Gastrocnemius medialis (tissue), 4 donors: ENCODE measurements around the gene MRPL38.

Source experiments
- CTCF ChIP-seq, 5 experiments: fragments of 450-650 bp in 3 of 5; fragments of 200-600 bp in 2 of 5; sonication (generic) in 2 of 5; IDR thresholded peaks in 4 of 5; conservative IDR thresholded peaks in 1 of 5; 1 replicate in 4 of 5; 2 replicates in 1 of 5; pipeline ENCODE4 v1.5.1; 2016 to 2019; ENCODE audit warnings: antibody characterized with exemption in 5 of 5, mild to moderate bottlenecking in 3 of 5, moderate library complexity in 3 of 5
- POLR2A ChIP-seq, 2 donors: fragments of 450-650 bp; IDR thresholded peaks; one replicate each; pipeline ENCODE4 v1.6.1; 2017; ENCODE audit warnings: antibody characterized with exemption in 2 of 2, mild to moderate bottlenecking in 2 of 2, moderate library complexity in 2 of 2

- TF ChIP-seq CTCF (IDR thresholded peaks at IDR 0.05 in 4 of 5, conservative IDR thresholded peaks at IDR 0.05 in 1 of 5), result no peak
- no peak for TF ChIP-seq POLR2A (IDR thresholded peaks at IDR 0.05)
Measured at GRCh38 chr17:75932852-75933251, 28.2 kb upstream of the MRPL38 start.
